Measurements from ENCODE around the gene PRKCE.

DNA sequence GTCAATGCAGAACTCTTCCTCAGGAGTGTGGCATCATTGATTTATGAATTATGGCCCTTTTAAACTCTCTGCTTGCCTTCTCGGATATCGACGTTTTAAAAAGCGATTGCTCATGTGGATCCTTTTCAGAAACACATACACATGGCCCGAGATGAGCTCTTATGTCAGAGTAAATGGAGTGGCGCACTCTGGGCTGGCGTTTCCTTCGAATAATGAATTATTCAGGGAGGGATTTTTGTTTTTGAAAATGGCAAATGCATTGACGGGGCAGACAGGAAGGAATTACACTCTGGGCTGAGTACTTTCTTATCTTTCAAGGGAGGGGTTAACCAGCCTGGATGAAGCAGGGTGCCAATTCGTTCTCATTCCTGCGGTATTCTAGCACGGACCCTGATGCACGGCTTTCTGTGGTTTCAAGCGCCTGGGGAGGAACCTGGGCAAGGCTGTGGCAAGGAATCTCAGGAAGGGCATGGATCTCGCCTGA is 142.7 kb downstream of the PRKCE start:
- TF ChIP-seq CTCF (IDR thresholded peaks at IDR 0.05; ENCODE audit: poor library complexity) (no peak), EZH2 (IDR thresholded peaks at IDR 0.05; ENCODE audit: borderline replicate concordance) (no peak)
